NCI-H128 (cell line): ENCODE results near the gene CENATAC.
"Not testable (repeated sequence)": the region's sequence is repeated elsewhere in the genome, so short reads cannot be mapped to it uniquely, and the experiment has no call there.

ENCODE experiments used
- DNase-seq: peaks from one replicate; lab custom pipeline; 2025; ENCODE audit not compliant: unreplicated experiment; lab: John Stamatoyannopoulos, UW

Gene CENATAC

GRCh38 chr11:119025978-119026766 is 28.2 kb downstream of the CENATAC start:
- DNase-seq: no peak

GRCh38 chr11:119026970-119027369 is 29.0 kb downstream of the CENATAC start:
- no peak for DNase-seq

- no peak for DNase-seq
Observed at GRCh38 chr11:119027561-119028345, 29.8 kb downstream of the CENATAC start.

- DNase-seq: no peak
Observed at GRCh38 chr11:119028346-119029068, 30.6 kb downstream of the CENATAC start.

GRCh38 chr11:119029069-119029339 is 31.1 kb downstream of the CENATAC start:
- no peak for DNase-seq

GRCh38 chr11:119029340-119030028 is 31.5 kb downstream of the CENATAC start:
- DNase-seq: no peak

GRCh38 chr11:119030029-119030328 is 32.0 kb downstream of the CENATAC start:
- DNase-seq: no peak

- DNase-seq: peak; percentile 95
Observed at GRCh38 chr11:119030329-119031047, 32.5 kb downstream of the CENATAC start, which contains the start of gene SLC37A4. TSS of gene SLC37A4 (minus strand) at chr11:119030877.

GRCh38 chr11:119031912-119032280 is 34.0 kb downstream of the CENATAC start:
- no peak for DNase-seq

- DNase-seq: not testable (repeated sequence)
Observed at GRCh38 chr11:119033421-119033820, 35.5 kb downstream of the CENATAC start.

- DNase-seq: no peak
Observed at GRCh38 chr11:119034813-119035212, 36.9 kb downstream of the CENATAC start.

GRCh38 chr11:119038884-119039283 is 40.9 kb downstream of the CENATAC start:
- no peak for DNase-seq

GRCh38 chr11:119039471-119039870 is 41.5 kb downstream of the CENATAC start:
- not testable (repeated sequence) for DNase-seq

GRCh38 chr11:119041821-119042514 is 44.0 kb downstream of the CENATAC start:
- DNase-seq: no peak

- no peak for DNase-seq
Observed at GRCh38 chr11:119042927-119043326, 45.0 kb downstream of the CENATAC start.

GRCh38 chr11:119044708-119045107 is 46.8 kb downstream of the CENATAC start:
- no peak for DNase-seq

- DNase-seq: no peak
Observed at GRCh38 chr11:119046489-119046888, 48.6 kb downstream of the CENATAC start.

GRCh38 chr11:119047205-119047604 is 49.3 kb downstream of the CENATAC start:
- no peak for DNase-seq

GRCh38 chr11:119048644-119049043 is 50.7 kb downstream of the CENATAC start:
- no peak for DNase-seq

GRCh38 chr11:119049081-119049480 is 51.1 kb downstream of the CENATAC start:
- no peak for DNase-seq
